Right lobe of liver (tissue), 6 donors: ENCODE results near the gene CAND2. TPM values are rescaled to one million over a fixed set of nuclear protein-coding genes. Genes with fewer than 3 reads are reported as not detected.
A peak's percentile ranks its signal among the peaks of the same experiment; 100 is the strongest.

Experiments
- ATAC-seq, 4 donors: fragments of 200-7000 bp; cut with Tn5 transposase; one replicate each; pipeline ENCODE4 v1.9.1; 2020; ENCODE audit warnings: mild to moderate bottlenecking in 4 of 4, moderate library complexity in 4 of 4
- DNase-seq, 3 donors: peaks; one replicate each; pipeline ENCODE4 v3.0.0-alpha.2; 2020
- H3K27ac ChIP-seq, 3 donors: fragments of 200-600 bp; one replicate each; pipeline ENCODE4 v1.8.0; 2022
- H3K27me3 ChIP-seq, 2 donors: fragments of 200-600 bp; one replicate each; pipeline ENCODE4 v1.8.0; 2022
- H3K36me3 ChIP-seq, 4 donors: fragments of 200-600 bp; sonication (generic) in 1 of 4; one replicate each; pipeline versions ENCODE4 v1.5.1 to v1.8.0; 2017 to 2022; ENCODE audit warnings: control low read depth in 1 of 4
- H3K4me1 ChIP-seq, 4 donors: fragments of 200-600 bp; sonication (generic) in 1 of 4; one replicate each; pipeline versions ENCODE4 v1.5.1 to v1.8.0; 2017 to 2022; ENCODE audit warnings: control low read depth in 1 of 4
- H3K4me3 ChIP-seq, 3 donors: fragments of 200-600 bp; one replicate each; pipeline ENCODE4 v1.8.0; 2022
- H3K9me3 ChIP-seq, 4 donors: fragments of 200-600 bp; sonication (generic) in 1 of 4; one replicate each; pipeline versions ENCODE4 v1.5.1 to v1.8.0; 2017 to 2022; ENCODE audit warnings: control low read depth in 1 of 4
- CTCF ChIP-seq, 4 donors: fragments of 200-600 bp in 3 of 4; fragments of 450-650 bp in 1 of 4; IDR thresholded peaks; one replicate each; pipeline versions ENCODE4 v1.5.1 to v1.8.0; 2016 to 2022; ENCODE audit warnings: antibody characterized with exemption in 4 of 4, mild to moderate bottlenecking in 2 of 4
- POLR2A ChIP-seq: fragments of 450-650 bp; IDR thresholded peaks from one replicate; pipeline ENCODE4 v1.6.1; 2017; ENCODE audit warnings: antibody characterized with exemption, mild to moderate bottlenecking
- WGBS: methylation state at CpG from one replicate; pipeline ENCODE4 v1.1.6; 2018; ENCODE audit warnings: low coverage, low lambda C conversion rate; ENCODE audit not compliant: insufficient coverage; ENCODE audit errors: missing lambda C conversion rate; 5-methylcytosine and 5-hydroxymethylcytosine counted together
- intact Hi-C, 2 donors: fragments of 100-400 bp; cut with DNase I; formaldehyde crosslinking; loops; one replicate each; pipeline versions ENCODE4 v1.11.2 to v1.14.1; 2022
- total RNA-seq, 6 experiments: library from RNA; depleted of rRNA in 2 of 6; stranded (reverse); fragments of >200 nt in 2 of 6; fragmentation: NEBNext Ultra II Directional in 3 of 6; extraction: Animal tissue kit (Norgen Biotek cat#: 25700) in 3 of 6; gene quantifications; one replicate each; pipeline versions ENCODE4 v1.1.0 to v1.2.4, GENCODE V29; 2016 to 2023
- donor health status: DM: no; HTN: yes; CAD: no.
- donor health status: DM: no; HTN: no; CAD: no.
- donor health status: DM: no; HTN: no; CAD: no.
- donor health status: DM: no; HTN: yes; CAD: no.
- donor health status: DM: no; HTN: yes; CAD: no.

CAND2 gene
- total RNA-seq, 6 experiments from 2014 or later = 0.61 to 4.4 (median 0.77) TPM

- intact Hi-C loops = no loop called here
- Histone ChIP-seq H3K4me3 (no peak overlapping the region), H3K9me3 (no peaks in the 10 kb centered on the region), H3K27ac (no peak overlapping the region), H3K4me1 (no peaks in the 10 kb centered on the region), H3K27me3 (no peaks in the 10 kb centered on the region), H3K36me3 (no peaks in the 10 kb centered on the region)
- TF ChIP-seq POLR2A = no peak
- no peak for TF ChIP-seq CTCF (IDR thresholded peaks at IDR 0.05)
- ATAC-seq (no peak), DNase-seq (no peak)
- 63% methylated on average over 2 of the region's 8 CpGs for WGBS
These were observed 28.7 kb downstream of the CAND2 start for GRCh38 chr3:12825156-12825555.

DNA sequence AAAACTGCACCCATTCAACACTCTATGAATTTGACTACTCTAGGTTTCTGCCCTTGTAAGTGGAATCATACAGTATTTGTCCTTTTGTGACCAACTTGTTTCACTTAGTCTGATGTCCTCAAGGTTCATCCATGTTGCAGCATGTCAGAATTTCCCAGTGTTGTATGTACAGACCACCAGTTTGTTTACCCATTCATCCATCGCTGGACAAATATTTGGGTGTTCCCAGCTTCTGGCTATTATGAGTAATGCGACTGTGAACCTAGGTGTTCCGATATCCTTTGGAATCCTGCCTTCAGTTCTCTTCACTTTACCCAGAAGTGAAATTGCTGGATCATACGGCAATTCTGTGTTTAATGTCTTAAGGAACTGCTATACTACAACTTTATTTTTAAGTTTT, 32.3 kb downstream of the CAND2 start:
- ATAC-seq (no peak), DNase-seq (no peak)
- Histone ChIP-seq H3K4me1 (no peaks in the 10 kb centered on the region), H3K9me3 (no peaks in the 10 kb centered on the region), H3K27ac (no peak overlapping the region), H3K27me3 (no peaks in the 10 kb centered on the region), H3K4me3 (no peak overlapping the region), H3K36me3 (peaks cover 0 to 20% (median 5%) of the 10 kb centered on the region in 4 donors)
- intact Hi-C loops = no loop called here
- TF ChIP-seq POLR2A (no peak), CTCF (IDR thresholded peaks at IDR 0.05) (no peak)
- 82% methylated on average over 4 of the region's 4 CpGs for WGBS

- WGBS = 91% methylated on average over 4 of the region's 4 CpGs
- no peak overlapping the region for H3K4me3 ChIP-seq
- intact Hi-C loops = no loop called here
- no peaks in the 10 kb centered on the region for H3K4me1 ChIP-seq
- H3K36me3 ChIP-seq = peaks cover 0 to 27% (median 9%) of the 10 kb centered on the region in 4 donors
- TF ChIP-seq CTCF (IDR thresholded peaks at IDR 0.05) (no peak), POLR2A (no peak)
- H3K27me3 ChIP-seq = no peaks in the 10 kb centered on the region
- no peaks in the 10 kb centered on the region for H3K9me3 ChIP-seq
- H3K27ac ChIP-seq = no peak overlapping the region
- no peak for ATAC-seq
- no peak for DNase-seq
These were observed 32.9 kb downstream of the CAND2 start for GRCh38 chr3:12829404-12829803.

GRCh38 chr3:12829886-12830784, 33.7 kb downstream of the CAND2 start:
- 63% methylated on average over 9 of the region's 17 CpGs for WGBS
- intact Hi-C loops = no loop called here
- H3K4me3 ChIP-seq = no peak overlapping the region
- no peak for TF ChIP-seq POLR2A
- TF ChIP-seq CTCF (IDR thresholded peaks at IDR 0.05) = no peak
- no peaks in the 10 kb centered on the region for H3K4me1 ChIP-seq
- H3K27me3 ChIP-seq = no peaks in the 10 kb centered on the region
- peaks cover 0 to 34% (median 11%) of the 10 kb centered on the region in 4 donors for H3K36me3 ChIP-seq
- ATAC-seq = peak in 3 of 4 donors; percentile 19 to 44 (median 39)
- no peak overlapping the region for H3K27ac ChIP-seq
- no peak for DNase-seq
- H3K9me3 ChIP-seq = no peaks in the 10 kb centered on the region
